HepG2 (cell line): ENCODE measurements around the gene DNMT3A. TPM values are rescaled to one million over a fixed set of nuclear protein-coding genes. Genes with fewer than 3 reads are reported as not detected.
A peak's percentile ranks its signal among the peaks of the same experiment; 100 is the strongest.

ENCODE experiments used
- JDP2 ChIP-seq: sonication (generic); formaldehyde crosslinking; IDR thresholded peaks from 2 replicates; pipeline ENCODE4 v1.8.1; 2022; ENCODE audit warnings: missing genetic modification reagents, borderline replicate concordance
- KMT2B ChIP-seq: IDR thresholded peaks from 2 replicates; pipeline ENCODE4 v1.6.1; 2016; ENCODE audit warnings: missing genetic modification reagents, missing compliant biosample characterization
- NKX3-1 ChIP-seq: sonication (generic); formaldehyde crosslinking; IDR thresholded peaks from 2 replicates; pipeline ENCODE4 v1.5.0; 2020; ENCODE audit warnings: missing genetic modification reagents
- PLRG1 ChIP-seq: fragments of 450-650 bp; conservative IDR thresholded peaks from 2 replicates; pipeline ENCODE4 v1.6.1; 2016
- RARG ChIP-seq: sonication (generic); formaldehyde crosslinking; IDR thresholded peaks from 2 replicates; pipeline ENCODE4 v1.4.0; 2020; ENCODE audit warnings: low read depth, mild to moderate bottlenecking, missing genetic modification reagents
- SAFB2 ChIP-seq: sonication (generic); formaldehyde crosslinking; IDR thresholded peaks from 2 replicates; pipeline ENCODE4 v1.5.1; 2020; ENCODE audit warnings: missing genetic modification reagents, low read depth, mild to moderate bottlenecking, borderline replicate concordance
- THAP8 ChIP-seq: sonication (generic); formaldehyde crosslinking; IDR thresholded peaks from 2 replicates; pipeline ENCODE4 v1.5.1; 2020; ENCODE audit warnings: missing genetic modification reagents, mild to moderate bottlenecking, borderline replicate concordance
- ZFP36L2 ChIP-seq: sonication (generic); formaldehyde crosslinking; IDR thresholded peaks from 2 replicates; pipeline ENCODE4 v1.4.0; 2020; ENCODE audit warnings: missing genetic modification reagents
- ZNF276 ChIP-seq: sonication (generic); formaldehyde crosslinking; IDR thresholded peaks from 2 replicates; pipeline ENCODE4 v1.4.0; 2020; ENCODE audit warnings: mild to moderate bottlenecking, low read depth, missing genetic modification reagents
- ZNF564 ChIP-seq: sonication (generic); formaldehyde crosslinking; IDR thresholded peaks from 2 replicates; pipeline ENCODE4 v1.8.1; 2023; ENCODE audit warnings: mild to moderate bottlenecking, missing genetic modification reagents
- ZNF609 ChIP-seq: sonication (generic); formaldehyde crosslinking; IDR thresholded peaks from 2 replicates; pipeline ENCODE4 v1.4.0; 2020; ENCODE audit warnings: mild to moderate bottlenecking, missing genetic modification reagents, borderline replicate concordance
- ZNF674 ChIP-seq: sonication (generic); formaldehyde crosslinking; IDR thresholded peaks from 2 replicates; pipeline ENCODE4 v1.5.0; 2020; ENCODE audit warnings: low read depth, mild to moderate bottlenecking, missing genetic modification reagents
- polyA plus RNA-seq, 8 experiments: library from polyadenylated mRNA; depleted of rRNA in 3 of 8; stranded (reverse) in 7 of 8; unstranded in 1 of 8; fragments of >200 nt; fragmentation: Illumina TruSeq in 4 of 8; extraction: Trizol in 4 of 8; gene quantifications; 2 replicates each; pipeline versions ENCODE4 v1.2.1 to v1.2.3, GENCODE V29; 2011 to 2016; ENCODE audit warnings: low read depth in 4 of 8, missing spikeins in 1 of 8, mixed read lengths in 1 of 8; ENCODE audit not compliant: insufficient read depth in 1 of 8
- total RNA-seq, 5 experiments: library from RNA; depleted of rRNA; stranded (reverse); fragments of >200 nt; fragmentation: Illumina TruSeq; extraction: Trizol; gene quantifications; 2 replicates each; pipeline ENCODE4 v1.2.3, GENCODE V29; 2016; ENCODE audit warnings: low read depth in 1 of 5
- TF ChIP-seq, protein P1 (sequence below): sonication (generic); formaldehyde crosslinking; IDR thresholded peaks from 2 replicates; pipeline ENCODE4 v1.4.0; 2020; ENCODE audit warnings: missing genetic modification reagents, mild to moderate bottlenecking, borderline replicate concordance
- TF ChIP-seq, protein P2 (sequence below): IDR thresholded peaks from 2 replicates; pipeline ENCODE4 v1.6.1; 2016; ENCODE audit warnings: mild to moderate bottlenecking, missing biosample characterization, missing genetic modification reagents
- TF ChIP-seq, protein P3 (sequence below): sonication (generic); IDR thresholded peaks from 2 replicates; pipeline ENCODE4 v1.6.1; 2016; ENCODE audit warnings: low read depth, borderline replicate concordance

DNMT3A gene
- total and polyA plus RNA-seq, 2 of the 13 experiments (the other 11 are each of a cell fraction or from before 2014, with no cell fraction given) = 14.7 to 29.1 TPM

- TF ChIP-seq, protein P1, sequence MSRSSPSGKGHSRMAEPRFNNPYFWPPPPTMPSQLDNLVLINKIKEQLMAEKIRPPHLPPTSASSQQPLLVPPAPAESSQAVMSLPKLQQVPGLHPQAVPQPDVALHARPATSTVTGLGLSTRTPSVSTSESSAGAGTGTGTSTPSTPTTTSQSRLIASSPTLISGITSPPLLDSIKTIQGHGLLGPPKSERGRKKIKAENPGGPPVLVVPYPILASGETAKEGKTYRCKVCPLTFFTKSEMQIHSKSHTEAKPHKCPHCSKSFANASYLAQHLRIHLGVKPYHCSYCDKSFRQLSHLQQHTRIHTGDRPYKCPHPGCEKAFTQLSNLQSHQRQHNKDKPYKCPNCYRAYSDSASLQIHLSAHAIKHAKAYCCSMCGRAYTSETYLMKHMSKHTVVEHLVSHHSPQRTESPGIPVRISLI (CRISPR knock-in tag) = no peak
- no peak for TF ChIP-seq NKX3-1
- TF ChIP-seq ZNF276 (CRISPR knock-in tag) = no peak
- TF ChIP-seq KMT2B (CRISPR knock-in tag) = no peak
- TF ChIP-seq PLRG1 = no peak
- TF ChIP-seq JDP2 (CRISPR knock-in tag) = no peak
- TF ChIP-seq, protein P2, sequence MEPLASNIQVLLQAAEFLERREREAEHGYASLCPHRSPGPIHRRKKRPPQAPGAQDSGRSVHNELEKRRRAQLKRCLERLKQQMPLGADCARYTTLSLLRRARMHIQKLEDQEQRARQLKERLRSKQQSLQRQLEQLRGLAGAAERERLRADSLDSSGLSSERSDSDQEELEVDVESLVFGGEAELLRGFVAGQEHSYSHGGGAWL (CRISPR knock-in tag) = no peak
- TF ChIP-seq THAP8 (CRISPR knock-in tag) = no peak
- no peak for TF ChIP-seq RARG
- TF ChIP-seq ZFP36L2 (CRISPR knock-in tag) = no peak
- TF ChIP-seq ZNF564 = 0 out of 2 replicates have a peak, but pooled peaks have one; percentile 7
- no peak for TF ChIP-seq ZNF674 (CRISPR knock-in tag)
- TF ChIP-seq, protein P3, sequence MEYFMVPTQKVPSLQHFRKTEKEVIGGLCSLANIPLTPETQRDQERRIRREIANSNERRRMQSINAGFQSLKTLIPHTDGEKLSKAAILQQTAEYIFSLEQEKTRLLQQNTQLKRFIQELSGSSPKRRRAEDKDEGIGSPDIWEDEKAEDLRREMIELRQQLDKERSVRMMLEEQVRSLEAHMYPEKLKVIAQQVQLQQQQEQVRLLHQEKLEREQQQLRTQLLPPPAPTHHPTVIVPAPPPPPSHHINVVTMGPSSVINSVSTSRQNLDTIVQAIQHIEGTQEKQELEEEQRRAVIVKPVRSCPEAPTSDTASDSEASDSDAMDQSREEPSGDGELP = no peak
- no peak for TF ChIP-seq ZNF609 (CRISPR knock-in tag)
- no peak for TF ChIP-seq SAFB2 (CRISPR knock-in tag)
Measured at GRCh38 chr2:25362434-25363145, 20.9 kb upstream of the DNMT3A start (continued).
